Urinary bladder (tissue), 4 donors: ENCODE measurements around the gene RBP7. TPM values are rescaled to one million over a fixed set of nuclear protein-coding genes. Genes with fewer than 3 reads are reported as not detected.
A peak's percentile ranks its signal among the peaks of the same experiment; 100 is the strongest.

Experiments used
- DNase-seq: peaks from one replicate; pipeline ENCODE4 v3.0.0-alpha.2; 2015; ENCODE audit errors: extremely low spot score
- H3K27ac ChIP-seq: one replicate; pipeline ENCODE4 v1.5.1; 2013; ENCODE audit warnings: low read depth, mild to moderate bottlenecking, moderate library complexity
- H3K36me3 ChIP-seq: one replicate; pipeline ENCODE4 v1.6.1; 2013; ENCODE audit warnings: mild to moderate bottlenecking, moderate library complexity; ENCODE audit not compliant: insufficient read depth
- H3K4me1 ChIP-seq: one replicate; pipeline ENCODE4 v1.6.1; 2013; ENCODE audit warnings: mild to moderate bottlenecking, moderate library complexity; ENCODE audit not compliant: insufficient read depth
- H3K4me3 ChIP-seq: one replicate; pipeline ENCODE4 v1.5.1; 2013; ENCODE audit warnings: low read depth, low read length
- WGBS: extraction: QIAGEN DNeasy Blood & Tissue Kit; methylation state at CpG from one replicate; pipeline ENCODE4 v1.1.7; 2013; 5-methylcytosine and 5-hydroxymethylcytosine counted together
- polyA plus RNA-seq: library from polyadenylated mRNA; stranded (reverse); fragments of 200-250 nt; gene quantifications from one replicate; pipeline ENCODE4 v1.2.3, GENCODE V29; 2013
- small RNA-seq: library from RNA; depleted of rRNA; stranded (forward); fragments of <200 nt; gene quantifications from one replicate; pipeline ENCODE3, GENCODE V24; 2014
- total RNA-seq: library from RNA; depleted of rRNA; stranded (reverse); fragments of >200 nt; gene quantifications from one replicate; pipeline ENCODE4 v1.2.3, GENCODE V29; 2014
- donor health status: healthy with polysubstance abuse.
- donor health status: healthy.

Gene RBP7
- total and polyA plus RNA-seq, 2 donors: 2.4 to 20.9 TPM

DNA sequence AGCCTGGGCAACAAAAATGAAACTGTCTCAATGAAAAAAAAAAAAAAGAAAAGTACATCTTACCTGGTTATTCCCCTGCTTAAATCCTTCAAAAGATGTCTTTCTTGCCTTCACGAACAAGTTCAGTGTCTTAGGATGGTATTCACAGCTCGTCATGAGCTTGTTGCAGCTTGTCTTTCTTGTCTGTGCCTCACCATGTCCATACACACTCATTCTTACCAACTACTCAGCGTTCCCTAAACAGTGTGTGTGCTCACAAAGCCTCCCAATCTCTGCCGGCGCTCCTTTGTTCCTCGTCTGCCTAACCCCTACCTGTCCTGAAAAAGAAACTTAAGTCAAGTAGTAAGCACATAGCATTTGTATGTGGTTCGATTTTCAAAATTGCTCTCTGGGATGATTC is 66.8 kb downstream of the RBP7 start:
- WGBS: 86% methylated on average over 7 of the region's 7 CpGs
- Histone ChIP-seq H3K4me1 (peaks cover 5% of the 10 kb centered on the region), H3K27ac (peak overlapping the region; percentile 45), H3K4me3 (no peak overlapping the region), H3K36me3 (no peaks in the 10 kb centered on the region)
- DNase-seq: peak; percentile 17

- WGBS: 90% methylated on average over 8 of the region's 8 CpGs
- H3K27ac ChIP-seq: peak overlapping the region; percentile 45
- DNase-seq: no peak
- H3K4me3 ChIP-seq: no peak overlapping the region
- H3K36me3 ChIP-seq: no peaks in the 10 kb centered on the region
- peaks cover 5% of the 10 kb centered on the region for H3K4me1 ChIP-seq
Measured at GRCh38 chr1:10064416-10065343, 67.7 kb downstream of the RBP7 start.

DNA sequence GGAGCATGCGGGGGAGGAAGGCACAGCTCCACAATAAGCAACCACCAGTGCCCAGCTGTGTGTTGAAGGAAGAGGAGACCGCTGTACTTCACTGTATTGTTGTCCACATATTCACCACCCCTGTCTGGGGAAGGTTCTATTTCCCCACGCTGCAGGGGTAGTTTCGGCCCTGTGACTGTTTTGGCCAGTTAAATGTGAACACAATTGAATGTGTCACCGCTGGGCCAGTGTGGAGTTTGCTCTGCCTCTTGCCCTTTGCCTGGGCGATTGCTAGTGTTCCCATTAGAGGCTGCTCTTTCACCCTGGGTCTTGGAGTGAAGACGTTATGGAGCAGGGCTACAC is 68.3 kb downstream of the RBP7 start:
- peaks cover 5% of the 10 kb centered on the region for H3K4me1 ChIP-seq

More for the DNA sequence above, 68.3 kb downstream of the RBP7 start:
- H3K4me3 ChIP-seq: no peak overlapping the region
- H3K27ac ChIP-seq: no peak overlapping the region
- H3K36me3 ChIP-seq: no peaks in the 10 kb centered on the region
- no peak for DNase-seq
- 77% methylated on average over 7 of the region's 7 CpGs for WGBS

Small RNAs within 50 kb of the gene (small RNA-seq; reads per million reads assigned to genes)
- gene MIR5697: not detected

Other genes with a start within 250 kb of the RBP7 start
- 59.6 TPM for gene CLSTN1, start 173.3 kb upstream of the RBP7 start, total RNA-seq
- gene CLSTN1, start 173.3 kb upstream of the RBP7 start, polyA plus RNA-seq: 90.6 TPM
- 18.2 TPM for gene CTNNBIP1, start 87.0 kb upstream of the RBP7 start, total RNA-seq
- 18.5 TPM for gene CTNNBIP1, start 87.0 kb upstream of the RBP7 start, polyA plus RNA-seq
- 67.1 TPM for gene LZIC, start 53.8 kb upstream of the RBP7 start, total RNA-seq
- 25.2 TPM for gene LZIC, start 53.8 kb upstream of the RBP7 start, polyA plus RNA-seq
- gene NMNAT1, start 53.8 kb upstream of the RBP7 start, total RNA-seq: 11.5 TPM
- gene NMNAT1, start 53.8 kb upstream of the RBP7 start, polyA plus RNA-seq: 6.2 TPM
- gene UBE4B, start 35.7 kb downstream of the RBP7 start, total RNA-seq: 37.1 TPM
- 27.4 TPM for gene UBE4B, start 35.7 kb downstream of the RBP7 start, polyA plus RNA-seq
- gene KIF1B, start 213.3 kb downstream of the RBP7 start, total RNA-seq: 96.0 TPM
- 17.2 TPM for gene KIF1B, start 213.3 kb downstream of the RBP7 start, polyA plus RNA-seq